IPS DF 4.7 (cell line): ENCODE measurements around the gene PHKA2.

Source experiments
- DNase-seq: peaks from one replicate; pipeline ENCODE4 v3.0.0-alpha.2; 2013; ENCODE audit warnings: low spot score; ENCODE audit errors: extremely low read depth

PHKA2 gene

GRCh38 chrX:18973527-18974192 is 10.3 kb downstream of the PHKA2 start:
- no peak for DNase-seq

- DNase-seq = no peak
Observed at GRCh38 chrX:18971506-18971905, 12.4 kb downstream of the PHKA2 start.

GRCh38 chrX:18970465-18970864 is 13.4 kb downstream of the PHKA2 start:
- DNase-seq = no peak

GRCh38 chrX:18966624-18967023 is 17.3 kb downstream of the PHKA2 start:
- DNase-seq = no peak

GRCh38 chrX:18964901-18965300 is 19.0 kb downstream of the PHKA2 start:
- no peak for DNase-seq

DNA sequence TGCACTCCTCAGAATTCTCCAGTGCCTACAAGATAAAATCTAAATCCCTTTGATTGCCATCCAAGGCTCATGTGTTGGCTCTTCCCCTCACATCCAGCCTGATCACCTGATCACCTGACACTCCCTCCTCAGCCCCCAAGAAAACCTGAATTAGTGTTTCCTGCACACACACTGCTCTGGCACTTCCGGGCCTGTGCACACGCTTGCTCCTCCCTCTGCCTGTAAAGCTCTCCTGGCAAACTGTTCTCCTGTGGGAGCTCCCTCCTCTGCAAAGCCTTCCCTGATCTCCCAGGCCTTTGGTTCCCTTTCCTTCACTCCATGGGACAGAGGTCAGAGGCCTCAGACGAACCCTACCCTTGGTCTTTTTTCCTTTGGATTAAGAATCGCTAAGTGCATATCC is 19.9 kb downstream of the PHKA2 start:
- no peak for DNase-seq

DNA sequence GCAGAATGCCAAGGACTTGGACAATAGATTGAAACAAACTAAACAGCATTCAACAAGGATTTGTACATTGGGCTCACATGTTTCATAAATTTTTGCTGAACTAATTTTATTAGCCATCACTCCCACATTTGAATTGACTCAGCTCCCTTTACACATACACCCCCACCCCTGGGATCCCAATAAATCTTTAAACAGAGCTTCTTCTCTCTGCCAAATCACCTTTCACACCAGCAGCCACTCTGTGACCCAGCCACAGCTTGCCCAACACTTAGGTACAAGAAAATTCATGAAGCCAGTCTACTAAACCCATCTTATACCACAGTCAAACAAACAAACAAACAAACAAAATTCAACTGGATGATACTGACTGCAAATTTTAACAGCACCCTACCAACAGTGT is 21.6 kb downstream of the PHKA2 start:
- no peak for DNase-seq

- no peak for DNase-seq
Observed at GRCh38 chrX:18961686-18962085, 22.2 kb downstream of the PHKA2 start.

DNA sequence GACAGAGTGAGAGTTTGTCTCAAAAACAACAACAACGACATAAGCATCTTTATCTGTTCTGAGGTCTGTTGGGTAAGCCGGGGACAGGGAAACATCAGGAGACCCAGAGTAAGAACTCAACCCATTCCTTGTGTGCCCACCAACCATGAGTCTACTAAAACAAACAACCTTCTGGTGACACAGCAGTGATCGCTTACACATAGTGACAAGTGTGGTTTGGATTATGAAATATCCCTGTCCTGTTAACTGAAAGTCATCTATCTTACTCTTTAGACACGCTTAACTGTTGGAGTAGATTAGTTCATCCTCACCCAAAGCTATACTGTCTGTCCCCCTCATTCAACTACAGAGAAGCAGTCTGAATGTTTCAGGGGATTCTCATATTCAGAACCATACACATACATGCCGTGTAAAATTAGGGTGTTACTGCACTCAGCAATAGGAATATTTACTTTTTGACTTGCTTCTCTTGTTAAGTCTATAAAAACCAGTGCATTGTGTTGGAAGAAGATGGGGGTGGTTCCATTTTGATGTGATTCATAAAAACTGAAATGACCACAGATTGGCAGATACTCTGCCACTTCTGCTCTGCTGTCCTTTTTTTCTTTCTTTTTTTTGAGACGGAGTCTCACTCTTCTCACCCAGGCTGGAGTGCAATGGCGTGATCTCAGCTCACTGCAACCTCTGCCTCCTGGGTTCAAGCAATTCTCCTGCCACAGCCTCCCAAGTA is 27.4 kb downstream of the PHKA2 start:
- no peak for DNase-seq

GRCh38 chrX:18955676-18956075 is 28.2 kb downstream of the PHKA2 start:
- no peak for DNase-seq

DNA sequence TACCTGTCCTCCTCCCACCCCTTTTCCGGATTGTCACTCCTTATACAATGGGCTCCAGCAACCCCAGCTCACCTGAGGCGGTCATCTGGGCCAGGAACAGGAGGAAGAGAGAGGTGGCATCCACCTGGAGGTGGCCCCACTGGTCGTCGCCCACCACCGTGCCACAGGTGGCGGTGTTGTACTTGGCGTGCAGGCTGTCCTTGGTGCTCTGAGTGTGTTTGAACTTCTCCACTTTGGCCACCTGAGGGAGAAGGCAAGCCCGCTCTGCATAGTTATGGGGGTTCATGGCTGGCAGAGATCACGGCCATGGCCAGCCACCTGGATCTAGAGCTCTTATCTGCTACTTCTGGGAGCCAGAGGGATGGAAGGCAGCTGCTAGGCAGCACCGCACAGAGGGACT is 32.9 kb downstream of the PHKA2 start:
- no peak for DNase-seq

DNA sequence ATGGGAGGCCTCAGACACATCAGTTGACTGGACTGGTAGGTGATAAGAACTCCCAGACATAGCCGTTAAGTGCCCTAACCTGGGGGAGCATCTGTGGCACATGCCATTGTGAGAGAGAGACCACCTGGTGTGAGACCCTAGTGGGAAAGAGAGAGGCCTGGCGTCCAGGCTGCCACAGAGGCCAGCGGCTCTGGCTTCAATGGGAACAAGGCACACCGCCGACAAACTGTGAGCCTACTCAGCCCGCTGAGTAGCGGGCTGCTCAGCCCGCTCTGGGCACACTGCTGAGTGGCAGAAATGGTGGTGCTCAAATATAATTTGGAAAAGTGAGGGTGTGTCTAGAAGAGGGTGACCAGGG is 34.0 kb downstream of the PHKA2 start:
- DNase-seq = no peak

GRCh38 chrX:18949291-18949943 is 34.5 kb downstream of the PHKA2 start:
- no peak for DNase-seq

- DNase-seq = no peak
Observed at GRCh38 chrX:18946611-18947010, 37.3 kb downstream of the PHKA2 start.

GRCh38 chrX:18946157-18946556 is 37.8 kb downstream of the PHKA2 start:
- DNase-seq = no peak

DNA sequence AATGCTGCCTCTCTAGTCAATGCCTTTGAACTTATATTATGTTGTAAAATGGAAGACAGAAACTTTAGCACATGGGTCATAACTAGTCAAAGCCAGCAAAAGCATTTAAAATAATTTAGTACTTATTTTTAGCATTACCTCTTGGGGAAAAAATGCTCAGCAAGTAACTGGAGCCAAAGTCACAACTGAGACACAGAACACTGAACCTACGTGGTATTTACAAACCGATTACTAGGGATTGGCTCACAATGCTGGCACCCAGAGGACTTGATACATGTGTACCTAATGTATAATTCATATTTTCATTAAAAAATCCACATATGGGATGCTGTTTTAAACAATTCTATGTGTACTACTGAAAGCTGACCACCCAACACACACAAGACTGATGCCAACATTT is 38.4 kb downstream of the PHKA2 start:
- no peak for DNase-seq

DNA sequence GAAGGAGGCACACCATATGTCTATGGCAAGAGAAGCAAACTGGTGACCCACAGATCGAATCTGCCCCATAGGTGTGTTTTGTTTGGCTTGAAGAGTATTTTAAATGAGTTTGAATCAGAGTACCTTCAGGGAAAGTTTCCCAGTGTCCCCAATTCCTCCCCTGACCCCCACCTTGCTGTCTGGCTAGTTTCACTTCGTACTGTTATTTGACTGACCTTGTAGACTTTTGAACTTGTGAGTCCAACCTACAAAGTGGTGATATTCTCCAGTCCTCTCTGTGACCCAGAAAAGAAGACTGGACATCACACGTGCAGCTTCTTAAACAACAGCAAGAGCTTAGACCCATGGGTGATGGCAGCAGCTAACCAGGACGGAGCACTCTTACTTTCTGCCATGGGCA is 39.4 kb downstream of the PHKA2 start:
- DNase-seq = no peak

DNA sequence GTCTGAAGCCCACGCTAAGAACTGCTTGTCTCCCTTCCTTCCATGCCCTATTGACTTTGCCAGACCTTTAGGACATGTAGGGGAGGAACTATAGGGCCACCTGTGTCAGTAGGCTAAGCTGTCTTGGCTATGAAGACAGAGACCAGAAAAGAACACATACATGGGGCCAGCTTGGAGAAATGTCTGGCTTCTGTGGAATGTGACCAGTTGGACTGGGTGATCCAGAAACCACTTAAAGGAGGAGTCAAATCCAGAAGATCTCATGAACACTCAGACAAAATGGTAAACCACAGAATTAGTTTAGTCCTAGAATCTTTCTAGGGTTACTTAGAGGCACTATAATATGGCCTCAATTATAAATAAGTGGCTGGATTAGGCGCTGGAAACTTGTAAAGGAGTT is 42.0 kb downstream of the PHKA2 start:
- no peak for DNase-seq

DNA sequence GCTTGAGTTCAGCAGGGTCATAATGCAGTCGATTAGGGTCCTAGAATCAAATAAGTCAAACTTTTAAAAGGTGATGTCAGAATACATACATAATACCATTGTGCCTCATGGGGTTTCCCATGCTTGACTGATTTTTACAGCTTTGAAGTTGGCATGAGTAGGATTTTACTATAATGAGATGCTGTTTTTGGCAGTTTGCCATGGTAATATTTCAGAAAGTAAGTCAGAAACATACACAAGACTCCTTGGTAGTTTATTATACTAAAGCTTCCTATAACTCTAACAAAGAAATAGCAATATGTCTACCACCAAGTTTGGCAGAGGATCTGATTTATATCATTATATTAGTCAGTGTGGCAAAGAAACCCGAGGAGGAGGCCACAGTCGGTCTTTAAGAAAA is 45.2 kb downstream of the PHKA2 start:
- DNase-seq = no peak

DNA sequence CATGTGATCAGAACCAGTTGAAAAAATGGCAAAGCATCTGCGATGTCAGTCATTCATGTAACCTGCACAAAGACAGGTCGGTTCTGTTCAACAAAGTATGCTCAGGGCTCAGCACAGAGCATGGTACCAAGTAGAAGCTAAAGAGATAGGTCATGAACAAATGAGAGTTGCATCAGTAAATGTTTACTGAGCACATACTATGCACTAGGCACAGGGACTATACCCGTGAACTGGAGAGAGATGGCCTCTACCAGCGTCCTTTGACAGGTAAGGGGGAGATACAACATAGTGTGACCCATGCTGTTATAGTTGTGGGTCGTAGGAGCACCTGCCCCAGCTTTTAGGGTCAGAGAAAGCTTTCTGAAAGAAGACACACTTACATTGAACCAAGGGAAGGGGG is 46.7 kb downstream of the PHKA2 start:
- DNase-seq = no peak

- DNase-seq = no peak
Observed at GRCh38 chrX:18935893-18936292, 48.0 kb downstream of the PHKA2 start.

DNA sequence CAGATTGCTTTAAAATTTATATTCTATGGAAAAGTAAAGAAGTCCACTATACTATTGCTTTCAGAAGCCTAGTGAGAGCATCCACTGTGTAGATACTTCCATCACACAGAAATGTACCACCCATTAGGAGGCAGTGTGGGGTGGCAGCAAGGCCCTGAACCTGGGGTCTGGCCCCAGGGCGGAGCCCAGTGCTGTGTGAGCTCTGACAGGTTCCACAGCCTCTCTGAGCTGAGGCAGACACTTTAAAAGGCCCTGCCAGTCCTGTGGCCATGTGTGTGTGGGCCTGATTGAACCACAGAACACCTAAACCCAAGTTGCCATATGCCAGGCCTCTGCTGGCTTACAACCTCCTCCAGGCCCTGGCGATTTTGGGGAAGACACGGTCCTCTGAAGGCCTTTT is 49.2 kb downstream of the PHKA2 start:
- DNase-seq = no peak

- no peak for DNase-seq
Observed at GRCh38 chrX:18933617-18934016, 50.3 kb downstream of the PHKA2 start.
